ENCODE data around the gene IFI6. TPM values are rescaled to one million over a fixed set of nuclear protein-coding genes. Genes with fewer than 3 reads are reported as not detected.
"Not testable (repeated sequence)": the region's sequence is repeated elsewhere in the genome, so short reads cannot be mapped to it uniquely, and the experiment has no call there.

Gene IFI6
- polyA plus RNA-seq, result 68.2 TPM

GRCh38 chr1:27671964-27672749, at the start of gene IFI6:
IFI6 (minus strand) TSS chr1:27672192; CDS start chr1:27669314, 2,878 bp downstream.
- H3K9me3 Mint-ChIP-seq, result no peaks in the 10 kb centered on the region
- H3K36me3 Mint-ChIP-seq, result peaks cover 1% of the 10 kb centered on the region
- no peaks in the 10 kb centered on the region for H3K27me3 Mint-ChIP-seq
- H3K4me1 Mint-ChIP-seq, result peaks cover 13 to 27% (median 16%) of the 10 kb centered on the region in 3 donors
- peak within 1 kb of the TSS; percentile 81 to 97 (median 87) for H3K27ac Mint-ChIP-seq
- peak within 1 kb of the TSS; percentile 92 to 97 (median 96) for H3K4me3 Mint-ChIP-seq

GRCh38 chr1:27719286-27720251, 47.6 kb upstream of the IFI6 start:
- no peak overlapping the region for H3K27ac Mint-ChIP-seq

GRCh38 chr1:27716262-27716895, 44.4 kb upstream of the IFI6 start:
- H3K27ac Mint-ChIP-seq, result no peak overlapping the region
- peaks cover 4% of the 10 kb centered on the region for H3K27me3 Mint-ChIP-seq
- H3K4me1 Mint-ChIP-seq, result no peaks in the 10 kb centered on the region
- no peak overlapping the region for H3K4me3 Mint-ChIP-seq
- peaks cover 0 to 13% (median 12%) of the 10 kb centered on the region in 3 donors for H3K9me3 Mint-ChIP-seq
- H3K36me3 Mint-ChIP-seq, result peaks cover 3% of the 10 kb centered on the region

More at GRCh38 chr1:27719286-27720251, 47.6 kb upstream of the IFI6 start:
- Mint-ChIP-seq H3K4me1 (peaks cover 0 to 2% (median 0%) of the 10 kb centered on the region in 3 donors), H3K27me3 (peaks cover 4% of the 10 kb centered on the region), H3K4me3 (no peak overlapping the region), H3K36me3 (peaks cover 3% of the 10 kb centered on the region), H3K9me3 (peaks cover 0 to 13% (median 10%) of the 10 kb centered on the region in 3 donors)

- peaks cover 0 to 13% (median 12%) of the 10 kb centered on the region in 3 donors for H3K9me3 Mint-ChIP-seq
- peaks cover 4% of the 10 kb centered on the region for H3K27me3 Mint-ChIP-seq
- peak overlapping the region in 1 of 4 donors; percentile 70 for H3K4me3 Mint-ChIP-seq
- H3K36me3 Mint-ChIP-seq, result peaks cover 3% of the 10 kb centered on the region
- H3K27ac Mint-ChIP-seq, result no peak overlapping the region
- H3K4me1 Mint-ChIP-seq, result no peaks in the 10 kb centered on the region
Measured at GRCh38 chr1:27713869-27714513, 42.0 kb upstream of the IFI6 start.

- Mint-ChIP-seq H3K27ac (no peak overlapping the region), H3K27me3 (peaks cover 6% of the 10 kb centered on the region), H3K9me3 (peaks cover 2 to 15% (median 12%) of the 10 kb centered on the region in 3 donors), H3K36me3 (peaks cover 3% of the 10 kb centered on the region), H3K4me1 (no peaks in the 10 kb centered on the region), H3K4me3 (no peak overlapping the region)
Measured at GRCh38 chr1:27713139-27713725, 41.2 kb upstream of the IFI6 start.

GRCh38 chr1:27710574-27710973, 38.6 kb upstream of the IFI6 start:
- Mint-ChIP-seq H3K4me3 (no peak overlapping the region), H3K9me3 (peaks cover 2 to 6% (median 2%) of the 10 kb centered on the region in 3 donors), H3K27me3 (peaks cover 2% of the 10 kb centered on the region), H3K27ac (no peak overlapping the region), H3K4me1 (peaks cover 0 to 2% (median 0%) of the 10 kb centered on the region in 3 donors), H3K36me3 (no peaks in the 10 kb centered on the region)

GRCh38 chr1:27705545-27705944, 33.6 kb upstream of the IFI6 start:
- peaks cover 2 to 13% (median 5%) of the 10 kb centered on the region in 3 donors for H3K9me3 Mint-ChIP-seq
- H3K4me1 Mint-ChIP-seq, result peaks cover 0 to 2% (median 0%) of the 10 kb centered on the region in 3 donors
- H3K27me3 Mint-ChIP-seq, result peaks cover 2% of the 10 kb centered on the region
- no peak overlapping the region for H3K27ac Mint-ChIP-seq
- no peaks in the 10 kb centered on the region for H3K36me3 Mint-ChIP-seq
- H3K4me3 Mint-ChIP-seq, result no peak overlapping the region

- Mint-ChIP-seq H3K27ac (no peak overlapping the region), H3K27me3 (peaks cover 2% of the 10 kb centered on the region), H3K4me1 (peaks cover 0 to 2% (median 0%) of the 10 kb centered on the region in 3 donors), H3K4me3 (no peak overlapping the region), H3K9me3 (peaks cover 2 to 13% (median 5%) of the 10 kb centered on the region in 3 donors), H3K36me3 (no peaks in the 10 kb centered on the region)
Measured at GRCh38 chr1:27704958-27705357, 33.0 kb upstream of the IFI6 start.

GRCh38 chr1:27696835-27697234, 24.8 kb upstream of the IFI6 start:
- not testable (repeated sequence) for H3K4me3 Mint-ChIP-seq, H3K27me3 Mint-ChIP-seq, H3K36me3 Mint-ChIP-seq, H3K27ac Mint-ChIP-seq, H3K4me1 Mint-ChIP-seq, H3K9me3 Mint-ChIP-seq

- Mint-ChIP-seq H3K4me1 (peaks cover 9 to 15% (median 10%) of the 10 kb centered on the region in 3 donors), H3K4me3 (peak overlapping the region in 1 of 4 donors; percentile 54), H3K9me3 (peaks cover 0 to 6% (median 6%) of the 10 kb centered on the region in 3 donors), H3K27ac (no peak overlapping the region), H3K27me3 (peaks cover 1% of the 10 kb centered on the region), H3K36me3 (no peaks in the 10 kb centered on the region)
Measured at GRCh38 chr1:27690183-27690582, 18.2 kb upstream of the IFI6 start.

GRCh38 chr1:27689423-27690173, 17.6 kb upstream of the IFI6 start:
- Mint-ChIP-seq H3K27me3 (peaks cover 1% of the 10 kb centered on the region), H3K9me3 (peaks cover 0 to 6% (median 6%) of the 10 kb centered on the region in 3 donors), H3K36me3 (no peaks in the 10 kb centered on the region), H3K4me3 (peak overlapping the region in 1 of 4 donors; percentile 54), H3K4me1 (peaks cover 9 to 15% (median 10%) of the 10 kb centered on the region in 3 donors), H3K27ac (peak overlapping the region in 1 of 3 donors; percentile 18)

GRCh38 chr1:27687906-27688305, 15.9 kb upstream of the IFI6 start:
- H3K9me3 Mint-ChIP-seq, result peaks cover 0 to 6% (median 6%) of the 10 kb centered on the region in 3 donors
- H3K27me3 Mint-ChIP-seq, result peaks cover 1% of the 10 kb centered on the region
- H3K27ac Mint-ChIP-seq, result no peak overlapping the region
- H3K4me3 Mint-ChIP-seq, result no peak overlapping the region
- peaks cover 9 to 15% (median 10%) of the 10 kb centered on the region in 3 donors for H3K4me1 Mint-ChIP-seq
- no peaks in the 10 kb centered on the region for H3K36me3 Mint-ChIP-seq

Data from IgD-negative memory B cell (primary cell).